NT2/D1 (cell line): ENCODE results near the gene ADAR.

Source experiments
- SUZ12 ChIP-seq: IDR thresholded peaks from 2 replicates; pipeline ENCODE4 v1.6.1; 2011; ENCODE audit not compliant: insufficient read length, insufficient read depth; ENCODE audit errors: extremely low read depth
- YY1 ChIP-seq: IDR thresholded peaks from 2 replicates; pipeline ENCODE4 v1.6.1; 2011; ENCODE audit not compliant: insufficient read length, insufficient read depth

DNA sequence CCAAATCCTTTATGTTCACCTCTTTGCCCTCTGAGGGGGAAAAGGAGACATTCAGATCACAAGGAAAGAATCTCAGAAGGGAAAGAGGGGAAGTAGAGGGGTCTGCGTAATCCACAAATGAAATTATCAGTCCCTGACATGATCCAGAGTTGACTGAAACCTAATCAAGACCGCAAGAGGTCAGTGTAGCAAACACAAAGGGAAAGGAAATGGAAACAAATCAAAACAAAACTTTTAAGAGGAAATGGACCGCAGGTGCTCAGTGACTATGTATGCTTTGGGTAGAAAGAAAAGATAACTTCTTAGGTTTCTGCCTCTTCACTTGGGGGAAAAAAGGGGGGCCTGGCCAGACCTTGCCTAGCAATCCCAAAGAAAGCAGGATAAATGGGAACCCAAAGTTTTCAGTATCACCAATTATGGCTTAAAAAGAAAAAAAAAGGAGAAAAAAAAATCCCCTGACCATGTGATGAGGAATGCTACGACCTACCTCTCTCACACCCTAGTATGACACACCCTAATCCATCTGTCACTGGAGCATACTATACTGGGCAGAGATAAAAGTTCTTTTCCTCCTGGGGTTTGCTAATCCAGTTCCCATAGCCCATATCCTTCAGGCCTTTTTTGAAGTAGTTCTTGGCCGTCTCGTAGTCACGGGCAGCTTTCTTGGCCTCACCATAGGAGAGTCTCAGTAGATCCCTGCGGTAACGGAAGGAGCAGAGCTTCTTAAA is 23.6 kb downstream of the ADAR start:
- TF ChIP-seq YY1 (no peak), SUZ12 (no peak)
